NT2/D1 (cell line): ENCODE measurements around the gene EID3.

ENCODE experiments used
- SUZ12 ChIP-seq: IDR thresholded peaks from 2 replicates; pipeline ENCODE4 v1.6.1; 2011; ENCODE audit not compliant: insufficient read length, insufficient read depth; ENCODE audit errors: extremely low read depth
- YY1 ChIP-seq: IDR thresholded peaks from 2 replicates; pipeline ENCODE4 v1.6.1; 2011; ENCODE audit not compliant: insufficient read length, insufficient read depth

DNA sequence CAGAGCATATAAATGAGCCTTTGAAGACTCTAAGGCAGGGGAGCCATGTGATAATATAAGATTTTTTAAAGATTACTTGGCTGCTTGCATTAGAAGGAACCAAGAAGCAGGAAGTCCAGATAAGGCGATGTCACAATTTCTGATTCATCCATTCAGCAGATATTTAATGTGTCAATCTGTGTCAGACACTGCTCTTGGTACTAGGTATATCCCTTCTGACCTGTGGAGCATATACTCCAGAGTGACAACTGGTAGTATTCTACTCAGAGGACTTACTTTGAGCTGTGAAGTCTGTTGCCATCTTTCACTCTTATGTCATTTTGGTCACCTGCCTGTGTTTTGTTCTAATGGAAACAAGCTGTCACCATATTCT, 10.7 kb downstream of the EID3 start:
- TF ChIP-seq SUZ12 (no peak), YY1 (no peak)
